PC-9 (cell line): ENCODE measurements around the gene CTU2. TPM values are rescaled to one million over a fixed set of nuclear protein-coding genes. Genes with fewer than 3 reads are reported as not detected.

Experiments used
- BruUV-seq: library from RNA; stranded (reverse); fragments of 400-500 nt; replicated peaks from 2 replicates; lab custom pipeline; 2021; lab: Mats Ljungman, UMichigan
- CTCF ChIA-PET: fragments of 300-600 bp; sonication (Branson Sonifier 250); formaldehyde crosslinking; loops from one replicate; lab custom pipeline; 2022; ENCODE audit warnings: antibody characterized with exemption; lab: Charles Lee
- POLR2A ChIA-PET: fragments of 300-600 bp; sonication (Branson Sonifier 250); formaldehyde crosslinking; loops from one replicate; lab custom pipeline; 2022; ENCODE audit warnings: antibody characterized with exemption; ENCODE audit not compliant: unreplicated experiment; lab: Charles Lee
- DNase-seq, 2 experiments: peaks; one replicate each; pipeline versions ENCODE4 v3.0.0 to v3.0.0-alpha.2; 2015 to 2022; ENCODE audit warnings: mixed read lengths in 1 of 2
- H2AFZ ChIP-seq: fragments of 200-600 bp; sonication (generic); 2 replicates; pipeline ENCODE4 v1.8.1; 2017; ENCODE audit warnings: antibody characterized with exemption
- H3F3A ChIP-seq: fragments of 200-600 bp; sonication (generic); 2 replicates; pipeline ENCODE4 v1.8.1; 2017; ENCODE audit warnings: antibody characterized with exemption, mild to moderate bottlenecking, low read depth; ENCODE audit not compliant: insufficient read depth
- H3K27ac ChIP-seq: fragments of 200-600 bp; sonication (generic); 2 replicates; pipeline ENCODE4 v1.6.1; 2016; ENCODE audit warnings: mixed run types
- H3K27me3 ChIP-seq: fragments of 200-600 bp; sonication (generic); 2 replicates; pipeline ENCODE4 v1.6.1; 2016; ENCODE audit warnings: low read depth, mixed run types; ENCODE audit not compliant: insufficient read depth
- H3K36me3 ChIP-seq: fragments of 200-600 bp; sonication (generic); 2 replicates; pipeline ENCODE4 v1.6.1; 2016; ENCODE audit warnings: low read depth, mixed run types
- H3K4me1 ChIP-seq: fragments of 200-600 bp; sonication (generic); replicated peaks from 2 replicates; pipeline ENCODE4 v1.6.1; 2016; ENCODE audit warnings: mixed run types; ENCODE audit not compliant: insufficient read depth
- H3K4me2 ChIP-seq: fragments of 200-600 bp; sonication (generic); 2 replicates; pipeline ENCODE4 v1.6.1; 2017; ENCODE audit warnings: mixed run types
- H3K4me3 ChIP-seq: fragments of 200-600 bp; sonication (generic); 2 replicates; pipeline ENCODE4 v1.6.1; 2016; ENCODE audit warnings: mixed run types
- H3K79me2 ChIP-seq: fragments of 200-600 bp; sonication (generic); 2 replicates; pipeline ENCODE4 v1.6.1; 2017; ENCODE audit warnings: low read depth, mixed run types
- H3K9me2 ChIP-seq: fragments of 200-600 bp; sonication (generic); 2 replicates; pipeline ENCODE4 v1.8.1; 2017; ENCODE audit warnings: mild to moderate bottlenecking; ENCODE audit not compliant: insufficient read depth
- H3K9me3 ChIP-seq: fragments of 200-600 bp; sonication (generic); 2 replicates; pipeline ENCODE4 v1.8.1; 2016; ENCODE audit warnings: low read depth; ENCODE audit not compliant: insufficient read depth
- H4K20me1 ChIP-seq: fragments of 200-600 bp; sonication (generic); 2 replicates; pipeline ENCODE4 v1.8.1; 2017; ENCODE audit not compliant: insufficient read depth
- CTCF ChIP-seq: fragments of 200-600 bp; sonication (generic); conservative IDR thresholded peaks from 2 replicates; pipeline ENCODE4 v1.6.1; 2017; ENCODE audit warnings: mixed run types, antibody characterized with exemption, mild to moderate bottlenecking, moderate library complexity
- EZH2 ChIP-seq: fragments of 200-600 bp; sonication (generic); IDR thresholded peaks from 2 replicates; pipeline ENCODE4 v1.8.0; 2017; ENCODE audit warnings: antibody characterized with exemption, low read depth
- intact Hi-C: fragments of 100-400 bp; cut with micrococcal nuclease; formaldehyde crosslinking; loops from one replicate; pipeline ENCODE4 v1.10.0; 2022; ENCODE audit not compliant: unreplicated experiment
- total RNA-seq: library from RNA; stranded (reverse); gene quantifications from 2 replicates; pipeline ENCODE4 v1.2.3, GENCODE V29; 2021

CTU2 gene
- total RNA-seq, 1 experiment from 2014 or later = 20.0 TPM

GRCh38 chr16:88696441-88696840 lies 9.9 kb upstream of the CTU2 start:
- Histone ChIP-seq H3K9me3 (no peaks in the 10 kb centered on the region), H3K4me2 (no peak overlapping the region), H3K79me2 (no peaks in the 10 kb centered on the region), H3K36me3 (no peaks in the 10 kb centered on the region), H3K9me2 (no peaks in the 10 kb centered on the region), H4K20me1 (no peaks in the 10 kb centered on the region), H2AFZ (no peak overlapping the region), H3F3A (no peaks in the 10 kb centered on the region), H3K27me3 (no peaks in the 10 kb centered on the region), H3K27ac (no peak overlapping the region), H3K4me1 (no peaks in the 10 kb centered on the region), H3K4me3 (no peak overlapping the region)
- TF ChIP-seq EZH2 (no peak), CTCF (no peak)
- BruUV-seq = no TSS peak
- DNase-seq = no peak
- intact Hi-C loops = no loop called here
- CTCF ChIA-PET = no interaction called here
- POLR2A ChIA-PET = no interaction called here

- Histone ChIP-seq H3K27me3 (no peaks in the 10 kb centered on the region), H3K79me2 (no peaks in the 10 kb centered on the region), H4K20me1 (no peaks in the 10 kb centered on the region), H3F3A (no peaks in the 10 kb centered on the region), H3K27ac (no peak overlapping the region), H2AFZ (no peak overlapping the region), H3K4me3 (no peak overlapping the region), H3K36me3 (no peaks in the 10 kb centered on the region), H3K9me3 (no peaks in the 10 kb centered on the region), H3K9me2 (no peaks in the 10 kb centered on the region), H3K4me2 (no peak overlapping the region), H3K4me1 (no peaks in the 10 kb centered on the region)
- BruUV-seq = no TSS peak
- POLR2A ChIA-PET = no interaction called here
- intact Hi-C loops = no loop called here
- DNase-seq = no peak
- CTCF ChIA-PET = no interaction called here
- TF ChIP-seq EZH2 (no peak), CTCF (no peak)
Measured at GRCh38 chr16:88697116-88697830, 9.0 kb upstream of the CTU2 start.

GRCh38 chr16:88697831-88698615 lies 8.3 kb upstream of the CTU2 start:
- Histone ChIP-seq H4K20me1 (no peaks in the 10 kb centered on the region), H3K9me2 (no peaks in the 10 kb centered on the region), H3K9me3 (no peaks in the 10 kb centered on the region), H3K4me3 (no peak overlapping the region), H3K4me2 (no peak overlapping the region), H3K27ac (no peak overlapping the region), H3F3A (no peaks in the 10 kb centered on the region), H3K27me3 (no peaks in the 10 kb centered on the region), H3K79me2 (no peaks in the 10 kb centered on the region), H2AFZ (no peak overlapping the region), H3K36me3 (no peaks in the 10 kb centered on the region), H3K4me1 (no peaks in the 10 kb centered on the region)
- POLR2A ChIA-PET = no interaction called here
- no TSS peak for BruUV-seq
- CTCF ChIA-PET = no interaction called here
- TF ChIP-seq EZH2 (no peak), CTCF (peak; percentile 51; the same call in 1 of the 2 replicates)
- no peak for DNase-seq
- intact Hi-C loops = no loop called here
